ENCODE results near the gene ZNF574.
"Not testable (repeated sequence)": the region's sequence is repeated elsewhere in the genome, so short reads cannot be mapped to it uniquely, and the experiment has no call there.

The ZNF574 gene, protein sequence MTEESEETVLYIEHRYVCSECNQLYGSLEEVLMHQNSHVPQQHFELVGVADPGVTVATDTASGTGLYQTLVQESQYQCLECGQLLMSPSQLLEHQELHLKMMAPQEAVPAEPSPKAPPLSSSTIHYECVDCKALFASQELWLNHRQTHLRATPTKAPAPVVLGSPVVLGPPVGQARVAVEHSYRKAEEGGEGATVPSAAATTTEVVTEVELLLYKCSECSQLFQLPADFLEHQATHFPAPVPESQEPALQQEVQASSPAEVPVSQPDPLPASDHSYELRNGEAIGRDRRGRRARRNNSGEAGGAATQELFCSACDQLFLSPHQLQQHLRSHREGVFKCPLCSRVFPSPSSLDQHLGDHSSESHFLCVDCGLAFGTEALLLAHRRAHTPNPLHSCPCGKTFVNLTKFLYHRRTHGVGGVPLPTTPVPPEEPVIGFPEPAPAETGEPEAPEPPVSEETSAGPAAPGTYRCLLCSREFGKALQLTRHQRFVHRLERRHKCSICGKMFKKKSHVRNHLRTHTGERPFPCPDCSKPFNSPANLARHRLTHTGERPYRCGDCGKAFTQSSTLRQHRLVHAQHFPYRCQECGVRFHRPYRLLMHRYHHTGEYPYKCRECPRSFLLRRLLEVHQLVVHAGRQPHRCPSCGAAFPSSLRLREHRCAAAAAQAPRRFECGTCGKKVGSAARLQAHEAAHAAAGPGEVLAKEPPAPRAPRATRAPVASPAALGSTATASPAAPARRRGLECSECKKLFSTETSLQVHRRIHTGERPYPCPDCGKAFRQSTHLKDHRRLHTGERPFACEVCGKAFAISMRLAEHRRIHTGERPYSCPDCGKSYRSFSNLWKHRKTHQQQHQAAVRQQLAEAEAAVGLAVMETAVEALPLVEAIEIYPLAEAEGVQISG

DNA sequence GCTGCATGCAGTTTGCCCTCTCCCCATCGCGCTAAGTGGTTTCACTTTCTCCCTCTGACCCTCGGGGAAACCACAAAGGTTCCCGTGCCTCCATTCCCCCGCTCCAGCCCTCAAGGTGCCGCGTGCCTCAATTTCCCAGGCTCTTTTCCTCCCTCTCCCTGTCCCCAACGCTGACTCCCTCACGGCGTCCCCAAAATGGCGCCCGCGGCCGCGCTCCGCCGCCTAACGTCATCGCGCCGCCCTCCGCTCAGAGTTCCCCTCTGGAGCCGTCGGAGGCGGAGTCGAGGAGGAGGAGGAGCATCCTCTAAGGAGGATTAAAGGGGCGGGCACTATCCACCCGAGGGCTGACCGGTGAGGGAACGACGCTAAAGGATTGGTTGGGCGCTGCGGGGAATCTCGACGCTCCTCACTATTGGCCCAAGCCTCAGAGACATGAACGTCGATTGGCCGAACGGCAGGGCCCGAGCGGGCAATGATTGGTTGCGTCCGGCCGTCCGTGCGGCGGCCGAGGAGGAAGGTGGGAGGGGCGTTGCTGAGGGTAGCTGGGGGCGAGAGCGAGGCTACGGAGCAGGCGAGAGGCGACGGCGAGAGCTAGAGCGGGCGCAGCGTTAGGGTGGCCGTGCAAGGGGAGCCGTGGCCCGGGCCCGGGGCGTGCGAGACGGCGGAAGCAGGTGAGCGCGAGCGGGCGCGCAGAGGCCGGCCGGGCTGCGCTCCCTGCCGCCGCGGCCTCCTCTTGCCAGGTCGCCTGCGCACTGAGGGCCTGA lies at the start of gene ZNF574:
ZNF574 (plus strand) TSS at position 551 of the 764 bp plus-strand sequence. CDS start 2,441 bp downstream, outside the sequence.
- peak; percentile 81 to 92 (median 89) for DNase-seq (ENCODE audit: low read depth in 2 of 3, low spot score in 2 of 3)

DNA sequence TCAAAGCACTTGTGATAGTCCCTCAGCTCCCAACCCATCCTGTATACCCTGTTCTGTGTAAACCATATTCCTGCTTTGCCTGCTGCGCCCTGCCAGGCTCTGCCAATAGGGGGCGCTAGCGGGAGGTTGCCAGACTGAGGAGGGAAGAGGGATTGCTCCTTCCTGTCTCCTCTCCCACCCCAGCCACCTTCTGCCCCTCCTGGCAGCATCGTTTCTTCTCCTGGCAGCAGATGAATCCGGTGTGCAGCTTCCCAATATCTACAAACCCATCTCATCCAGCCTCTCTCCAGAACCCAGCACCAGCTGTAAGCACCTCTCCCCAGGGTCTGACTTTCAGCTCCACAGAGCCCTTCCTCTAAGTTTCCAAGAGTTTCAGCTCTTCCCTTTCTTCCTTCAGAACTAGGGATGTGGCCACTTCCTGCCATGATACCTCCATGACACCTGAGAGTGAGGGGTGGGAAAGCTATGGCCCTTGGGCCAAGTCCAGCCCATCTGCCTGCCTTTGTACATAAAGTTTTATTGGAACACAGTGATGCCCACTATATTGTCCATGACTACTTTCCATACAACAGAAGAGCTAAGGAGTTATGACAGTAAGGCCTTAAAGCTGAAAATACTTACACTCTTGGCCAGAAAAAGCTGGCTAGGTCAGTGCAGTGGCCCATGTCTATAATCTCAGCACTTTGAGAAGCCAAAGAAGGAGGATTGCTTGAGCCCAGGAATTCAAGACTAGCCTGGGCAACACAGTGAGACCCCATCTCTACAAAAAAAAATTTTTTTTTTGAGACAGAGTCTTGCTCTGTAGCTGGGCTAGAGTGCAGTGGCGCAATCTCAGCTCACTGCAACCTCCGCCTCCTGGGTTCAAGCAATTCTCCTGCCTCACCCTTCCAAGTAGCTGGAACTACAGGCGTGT lies 47.4 kb upstream of the ZNF574 start:
- peak in 2 of 3 experiments; percentile 21 to 36 for DNase-seq (ENCODE audit: low read depth in 2 of 3, low spot score in 2 of 3)

DNA sequence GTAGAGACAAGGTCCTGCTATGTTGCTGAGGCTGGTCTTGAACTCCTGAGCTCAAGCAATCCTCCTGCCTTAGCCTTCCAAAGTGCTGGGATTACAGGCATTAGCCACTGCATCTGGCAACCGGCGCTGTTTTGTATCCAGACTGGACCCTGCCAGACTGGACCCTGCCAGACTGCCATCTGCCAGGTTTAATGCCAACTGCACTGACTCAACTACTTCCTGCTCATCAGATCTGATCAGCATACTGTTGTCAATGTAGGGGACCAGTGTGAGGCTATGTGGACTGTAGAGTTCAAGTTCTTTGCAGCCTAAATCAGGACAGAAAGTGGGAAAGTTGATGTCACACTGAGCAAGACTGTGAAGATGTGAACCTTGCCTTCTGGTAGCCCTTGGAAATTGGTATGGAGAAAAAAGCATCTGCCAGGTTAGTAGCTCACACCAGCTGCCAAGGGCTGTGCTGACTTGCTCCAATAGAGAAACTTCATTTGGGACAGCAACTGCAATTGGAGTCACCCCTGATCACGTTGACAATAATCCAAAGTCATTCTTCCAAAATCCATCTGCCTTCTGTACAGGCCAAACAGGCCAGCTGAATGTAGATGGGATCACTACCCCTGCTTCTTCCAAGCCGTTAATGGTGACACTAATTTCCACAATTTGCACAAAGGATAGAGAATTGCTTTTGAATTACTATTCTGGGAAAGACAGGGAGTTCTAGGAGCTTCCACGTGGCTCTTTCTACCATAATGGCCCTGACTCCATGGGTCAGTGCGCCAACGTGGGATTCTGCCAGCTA lies 45.1 kb upstream of the ZNF574 start:
- no peak for DNase-seq (ENCODE audit: low read depth in 2 of 3, low spot score in 2 of 3)

DNA sequence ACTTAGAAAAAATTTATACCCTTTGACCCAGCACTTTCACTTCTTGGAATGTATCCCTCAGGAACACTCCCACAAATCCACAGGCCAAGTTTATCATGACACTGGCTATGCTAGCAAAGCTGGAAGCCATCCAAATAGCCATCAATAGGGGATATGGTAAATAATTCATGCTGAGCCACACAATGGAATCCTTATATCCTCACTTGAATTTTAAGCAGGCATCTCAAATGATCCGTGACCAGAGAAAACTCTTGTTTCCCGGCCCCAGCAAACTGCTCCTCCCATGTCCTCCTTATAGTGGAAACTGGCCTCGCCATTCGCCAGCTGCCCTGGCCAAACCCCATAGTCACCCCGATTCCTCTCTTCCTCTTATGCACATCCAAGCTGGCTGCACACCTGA lies 43.5 kb upstream of the ZNF574 start:
- DNase-seq (ENCODE audit: low read depth in 2 of 3, low spot score in 2 of 3) = no peak

DNA sequence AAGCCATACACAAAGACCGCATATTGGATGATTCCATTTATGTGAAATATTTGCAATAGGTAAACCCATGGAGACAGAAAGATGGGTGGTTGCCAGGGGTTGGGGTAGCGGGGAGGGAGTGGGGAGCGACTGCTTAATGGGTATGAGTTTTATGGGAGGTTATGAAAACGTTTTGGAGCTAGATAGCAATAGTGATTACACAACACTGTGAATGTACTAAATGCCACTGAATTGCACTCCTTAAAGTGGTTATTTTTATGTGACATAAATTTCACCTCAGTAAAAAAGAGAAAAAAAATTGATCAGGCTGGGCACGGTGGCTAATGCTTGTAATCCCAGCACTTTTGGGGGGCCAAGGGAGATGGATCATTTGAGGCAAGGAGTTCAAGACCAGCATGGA lies 42.6 kb upstream of the ZNF574 start:
- DNase-seq (ENCODE audit: low read depth in 2 of 3, low spot score in 2 of 3) = no peak

DNA sequence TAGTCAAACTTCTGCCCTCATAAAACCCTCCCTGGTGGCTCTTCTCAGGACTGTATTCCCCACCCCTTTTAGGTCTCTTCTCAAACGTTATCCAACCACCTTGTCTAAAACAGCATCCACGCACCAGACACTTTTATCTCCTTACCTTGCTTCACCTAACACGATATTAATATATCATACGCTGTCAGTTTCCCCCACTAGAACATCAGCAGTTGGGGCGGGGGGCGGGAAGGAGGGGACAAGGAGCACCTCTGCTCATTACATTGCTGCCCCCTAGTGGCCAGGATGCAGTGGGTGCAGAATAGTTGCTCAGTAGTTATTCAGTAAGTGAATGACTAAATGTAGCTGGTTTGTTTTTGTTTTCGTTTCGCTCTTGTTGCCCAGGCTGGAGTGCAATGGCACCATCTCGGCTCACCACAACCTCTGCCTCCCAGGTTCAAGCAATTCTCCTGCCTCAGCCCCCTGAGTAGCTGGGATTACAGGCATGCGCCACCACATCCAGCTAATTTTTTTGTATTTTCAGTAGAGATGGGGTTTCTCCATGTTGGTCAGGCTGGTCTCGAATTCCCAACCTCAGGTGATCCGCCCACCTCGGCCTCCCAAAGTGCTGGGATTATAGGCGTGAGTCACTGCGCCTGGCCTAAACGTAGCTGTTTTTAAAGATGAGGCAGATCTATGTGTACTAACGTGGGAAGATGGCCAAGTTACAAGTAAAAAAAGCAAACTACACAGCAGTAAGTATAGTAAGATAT lies 41.1 kb upstream of the ZNF574 start:
- peak in 1 of 3 experiments; percentile 49 for DNase-seq (ENCODE audit: low read depth in 2 of 3, low spot score in 2 of 3)

DNA sequence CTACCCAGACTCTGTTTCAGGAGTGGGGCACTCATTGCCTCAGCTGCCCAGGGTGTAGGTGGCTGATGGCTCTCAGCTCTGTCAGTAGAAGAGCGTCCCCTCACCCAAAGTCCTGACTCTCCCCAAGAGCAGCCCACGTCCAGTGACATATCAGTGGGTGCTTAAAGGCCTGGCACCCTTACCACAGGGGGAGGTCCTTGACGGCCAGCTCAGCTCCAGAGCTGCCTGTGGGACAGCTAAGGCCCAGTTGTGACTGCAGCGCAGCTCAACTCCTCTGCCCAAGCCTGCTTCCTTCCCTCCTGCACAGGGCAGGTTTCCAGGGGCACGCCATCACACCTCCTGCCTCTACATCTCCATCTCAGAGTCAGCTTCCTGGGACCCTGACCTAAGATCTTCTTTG lies 38.3 kb upstream of the ZNF574 start:
- DNase-seq (ENCODE audit: low read depth in 2 of 3, low spot score in 2 of 3) = no peak

DNA sequence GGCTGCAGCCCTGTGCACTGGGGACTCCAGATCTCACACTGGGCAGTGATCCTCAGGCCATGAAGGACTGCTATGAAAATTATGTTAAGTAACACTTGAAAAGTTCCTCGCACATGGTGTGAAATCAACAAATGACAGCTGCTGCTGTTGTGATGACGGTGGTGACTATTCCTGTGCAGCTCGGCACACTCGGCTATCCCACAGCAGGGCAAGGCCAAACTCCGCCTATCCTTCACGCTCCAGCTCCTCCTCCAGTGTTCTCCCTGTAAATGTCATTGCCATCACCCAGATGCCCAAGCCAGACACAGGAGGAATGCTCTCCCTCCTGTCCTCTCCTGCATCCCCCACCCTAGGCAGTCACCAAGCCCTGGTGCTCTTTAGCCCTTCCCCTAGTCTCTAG lies 37.3 kb upstream of the ZNF574 start:
- no peak for DNase-seq (ENCODE audit: low read depth in 2 of 3, low spot score in 2 of 3)

DNA sequence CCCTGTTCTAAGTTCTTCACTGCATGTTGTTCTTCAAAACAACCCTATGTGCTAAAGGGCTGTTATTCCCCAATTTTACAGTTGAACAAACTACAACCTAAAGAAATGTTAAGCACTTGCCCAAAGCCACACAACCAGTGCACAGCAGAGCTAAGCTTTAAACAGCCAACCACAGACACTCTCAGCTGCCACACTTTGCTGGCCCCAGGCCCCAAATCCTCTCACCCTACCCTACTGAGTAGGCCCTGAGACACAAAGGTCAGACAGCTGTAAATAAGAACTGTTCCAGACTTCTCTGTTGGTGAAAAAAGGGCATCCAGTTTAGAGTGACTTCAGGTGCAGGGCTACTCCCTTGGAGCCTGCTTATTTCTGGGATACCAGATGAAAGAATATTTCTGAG lies 35.9 kb upstream of the ZNF574 start:
- no peak for DNase-seq (ENCODE audit: low read depth in 2 of 3, low spot score in 2 of 3)

DNA sequence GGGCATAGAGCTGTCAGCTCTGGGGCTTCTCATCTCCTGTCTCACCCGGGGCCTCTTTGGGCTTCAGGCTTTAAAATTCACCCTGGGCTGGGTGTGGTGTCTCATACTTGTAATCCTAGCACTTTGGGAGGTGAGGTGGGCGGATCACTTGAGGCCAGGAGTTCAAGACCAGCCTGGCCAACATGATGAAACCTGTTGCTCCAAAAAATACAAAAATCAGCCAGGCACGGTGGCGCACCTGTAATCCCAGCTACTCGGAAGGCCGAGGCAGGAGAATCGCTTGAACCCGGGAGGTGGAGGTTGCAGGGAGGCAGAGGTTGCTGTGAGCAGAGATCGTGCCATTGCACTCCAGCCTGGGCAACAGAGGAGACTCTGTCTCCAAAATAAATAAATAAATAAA lies 35.5 kb upstream of the ZNF574 start:
- not testable (repeated sequence) for DNase-seq (ENCODE audit: low read depth in 2 of 3, low spot score in 2 of 3)

DNA sequence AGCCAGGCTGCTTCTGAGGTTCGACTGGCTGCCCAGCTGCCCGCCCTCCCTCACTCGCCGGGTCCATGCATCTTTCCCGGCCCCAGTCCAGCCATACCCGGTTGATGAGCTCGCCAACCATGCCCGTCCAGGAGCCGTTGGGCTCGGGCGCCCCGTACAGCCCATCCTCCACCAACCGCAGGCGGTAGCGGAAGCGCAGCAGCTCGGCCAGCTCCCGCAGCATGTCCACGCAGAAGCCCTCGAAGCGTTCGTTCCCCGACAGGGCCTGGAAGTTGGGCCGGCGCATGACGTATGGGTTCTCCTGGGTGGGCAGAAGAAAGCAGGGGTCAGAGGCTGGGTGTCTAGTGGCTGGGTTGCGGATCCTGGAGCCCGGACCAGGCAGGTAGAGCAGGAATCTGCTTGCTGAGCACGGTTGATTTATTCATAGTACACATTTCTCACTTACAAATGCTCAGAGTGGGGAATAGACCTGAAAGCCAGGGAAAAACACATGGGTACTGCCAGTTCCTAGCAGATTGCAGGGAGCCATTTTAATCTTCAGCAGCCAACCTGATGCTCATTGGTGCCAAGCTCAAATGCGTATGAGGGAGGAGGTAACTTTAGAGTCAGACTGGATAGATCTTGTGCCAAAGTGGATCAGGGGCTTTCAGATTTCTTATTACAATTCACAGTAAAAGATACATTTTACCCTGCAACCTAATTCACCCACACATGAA lies 33.4 kb upstream of the ZNF574 start:
- DNase-seq (ENCODE audit: low read depth in 2 of 3, low spot score in 2 of 3) = no peak

DNA sequence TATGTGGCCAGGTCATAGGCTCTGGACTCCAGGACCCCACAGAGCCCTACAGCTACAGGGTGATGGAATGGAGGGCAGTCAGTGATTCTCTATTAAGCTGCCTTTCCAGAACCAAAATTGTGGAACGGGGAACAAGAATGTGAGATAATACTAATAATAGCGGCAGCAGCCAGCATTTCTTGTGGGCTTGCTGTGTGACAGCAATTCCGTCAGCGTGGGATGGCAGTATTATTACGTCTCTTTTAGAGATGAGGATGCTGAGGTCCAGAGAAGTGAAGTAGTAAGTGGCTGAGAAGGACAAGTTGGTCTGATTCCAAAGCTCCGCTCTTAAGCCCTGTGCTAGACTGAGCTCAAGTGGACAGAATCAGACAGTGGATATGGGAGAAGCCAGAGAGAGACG lies 30.4 kb upstream of the ZNF574 start:
- DNase-seq (ENCODE audit: low read depth in 2 of 3, low spot score in 2 of 3) = no peak

DNA sequence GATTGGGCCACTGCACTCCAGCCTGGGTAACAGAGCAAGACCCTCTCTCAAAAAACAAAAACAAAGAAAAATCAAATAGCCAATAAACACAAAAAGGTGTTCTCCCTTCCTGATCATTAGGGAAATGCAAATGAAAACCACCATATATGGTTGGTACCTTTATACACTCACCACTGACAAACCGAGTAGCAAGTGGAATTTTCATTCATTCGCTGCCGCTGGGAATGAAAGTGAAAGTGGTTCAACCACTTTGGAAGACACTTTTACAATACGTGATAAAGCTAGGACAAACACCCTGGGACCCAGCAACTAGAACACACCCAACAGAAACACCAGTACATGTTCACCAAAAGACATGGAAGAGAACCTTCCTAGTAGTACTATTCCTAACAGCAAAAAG lies 27.0 kb upstream of the ZNF574 start:
- no peak for DNase-seq (ENCODE audit: low read depth in 2 of 3, low spot score in 2 of 3)

DNA sequence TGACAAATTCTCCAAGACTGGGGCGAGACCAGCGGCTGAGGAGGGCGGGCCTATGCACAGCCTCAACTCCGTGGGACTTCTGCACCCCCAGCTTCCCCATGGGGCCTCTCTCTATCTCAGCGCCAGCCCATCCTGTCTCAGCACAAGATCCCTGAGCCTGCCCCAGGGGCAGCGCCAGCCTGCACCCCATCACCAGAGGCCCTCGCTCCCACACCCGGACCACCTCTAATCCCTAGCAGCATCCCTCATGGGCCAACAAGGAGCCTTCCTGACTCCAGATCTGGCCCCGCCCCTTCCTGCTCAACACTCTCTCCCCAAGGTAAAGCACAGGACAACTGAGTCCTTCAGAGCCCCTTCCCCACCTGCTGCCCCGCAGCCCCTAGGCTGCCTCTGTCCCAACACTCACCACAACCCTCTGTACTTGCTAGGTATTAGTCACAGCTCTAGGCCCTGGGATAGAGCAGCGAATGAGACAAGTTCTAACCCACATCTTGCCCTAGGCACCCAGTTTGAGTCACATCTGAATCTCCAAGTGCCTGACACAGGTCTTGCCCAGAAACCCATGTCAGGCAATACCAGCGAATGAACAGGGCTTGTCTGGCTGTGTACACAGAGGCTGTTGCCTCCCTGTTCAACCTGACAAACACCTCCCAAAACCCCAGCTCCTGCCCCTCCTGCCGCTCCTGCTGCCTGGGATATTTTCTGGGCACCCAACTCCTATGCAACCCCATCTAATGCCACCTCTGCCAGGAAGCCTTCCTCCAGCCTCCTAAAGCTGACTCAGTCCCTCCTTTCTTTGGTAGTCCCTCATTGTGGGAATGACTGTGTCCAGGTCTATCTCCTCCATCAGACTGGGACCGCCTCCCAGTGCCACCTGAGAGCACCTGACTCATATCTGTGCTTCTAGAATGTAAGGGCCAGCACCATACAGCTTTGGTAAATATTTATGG lies 24.5 kb upstream of the ZNF574 start:
- DNase-seq (ENCODE audit: low read depth in 2 of 3, low spot score in 2 of 3) = peak in 1 of 3 experiments; percentile 16

DNA sequence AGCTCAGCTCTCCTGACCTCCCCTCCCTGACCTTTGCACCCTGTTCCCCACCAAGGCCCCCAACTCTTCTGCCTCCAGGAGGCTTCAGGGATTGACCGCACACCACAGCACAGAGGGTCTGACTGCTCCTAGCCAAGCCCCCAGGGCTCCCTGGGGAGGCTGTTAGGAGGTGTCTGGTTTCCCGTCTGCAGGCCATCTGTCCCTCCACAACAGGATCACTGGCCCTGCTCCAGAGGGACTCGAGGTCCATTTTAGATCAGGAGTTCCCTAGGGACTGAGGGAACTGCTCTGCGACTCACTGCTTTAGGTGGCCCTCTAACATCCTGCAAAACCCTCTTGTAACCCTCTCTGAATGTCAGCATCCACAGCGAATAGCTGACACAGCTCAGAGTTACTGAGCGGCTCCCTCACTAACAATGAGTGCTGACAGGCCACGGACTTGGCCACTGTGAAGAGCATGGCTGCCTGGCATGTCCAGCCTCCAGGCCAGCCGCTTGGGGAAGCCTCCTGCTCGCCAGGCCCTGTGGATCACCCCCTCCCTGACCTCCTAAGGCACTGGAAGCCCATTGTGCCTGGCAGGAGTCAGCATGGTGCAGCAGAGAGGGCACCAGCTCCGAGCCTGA lies 23.6 kb upstream of the ZNF574 start:
- DNase-seq (ENCODE audit: low read depth in 2 of 3, low spot score in 2 of 3) = no peak

Data from activated CD8-positive, alpha-beta memory T cell treated with anti-CD3 and anti-CD28 coated beads for 48 hours (primary cell).